ENCODE data around the gene XKR3. TPM values are rescaled to one million over a fixed set of nuclear protein-coding genes. Genes with fewer than 3 reads are reported as not detected.

The XKR3 gene
- total RNA-seq, 1 donor from 2014 or later, result not detected

DNA sequence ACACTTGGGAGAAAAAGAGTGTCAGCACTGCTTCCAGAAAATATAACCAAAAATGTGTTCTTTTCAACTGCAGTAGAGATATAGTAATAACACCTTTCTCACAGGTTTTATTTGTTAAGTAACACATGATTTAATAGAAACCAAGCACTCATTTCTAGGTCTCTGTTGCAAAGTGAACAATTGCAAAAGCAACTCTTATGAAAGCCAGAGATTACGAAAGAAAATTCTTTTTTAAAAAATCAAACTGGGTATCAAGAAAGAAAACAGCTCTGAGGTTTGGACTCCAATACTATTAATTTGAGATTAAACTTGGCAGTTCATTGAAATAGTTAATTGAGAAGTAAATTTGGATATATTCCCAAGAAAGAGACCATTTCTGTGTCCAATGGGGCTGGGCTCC, 9.8 kb upstream of the XKR3 start:
- Mint-ChIP-seq H3K9me3 (ENCODE audit: low read depth) (peaks cover 41% of the 10 kb centered on the region), H3K27me3 (ENCODE audit: low read depth) (no peaks in the 10 kb centered on the region), H3K4me3 (ENCODE audit: unreplicated experiment) (no peak overlapping the region), H3K36me3 (ENCODE audit: low read depth) (no peaks in the 10 kb centered on the region), H3K4me1 (ENCODE audit: low read depth) (no peaks in the 10 kb centered on the region), H3K27ac (ENCODE audit: unreplicated experiment) (no peak overlapping the region)
- no peak for DNase-seq (ENCODE audit: low spot score)
- TF ChIP-seq, protein P1, sequence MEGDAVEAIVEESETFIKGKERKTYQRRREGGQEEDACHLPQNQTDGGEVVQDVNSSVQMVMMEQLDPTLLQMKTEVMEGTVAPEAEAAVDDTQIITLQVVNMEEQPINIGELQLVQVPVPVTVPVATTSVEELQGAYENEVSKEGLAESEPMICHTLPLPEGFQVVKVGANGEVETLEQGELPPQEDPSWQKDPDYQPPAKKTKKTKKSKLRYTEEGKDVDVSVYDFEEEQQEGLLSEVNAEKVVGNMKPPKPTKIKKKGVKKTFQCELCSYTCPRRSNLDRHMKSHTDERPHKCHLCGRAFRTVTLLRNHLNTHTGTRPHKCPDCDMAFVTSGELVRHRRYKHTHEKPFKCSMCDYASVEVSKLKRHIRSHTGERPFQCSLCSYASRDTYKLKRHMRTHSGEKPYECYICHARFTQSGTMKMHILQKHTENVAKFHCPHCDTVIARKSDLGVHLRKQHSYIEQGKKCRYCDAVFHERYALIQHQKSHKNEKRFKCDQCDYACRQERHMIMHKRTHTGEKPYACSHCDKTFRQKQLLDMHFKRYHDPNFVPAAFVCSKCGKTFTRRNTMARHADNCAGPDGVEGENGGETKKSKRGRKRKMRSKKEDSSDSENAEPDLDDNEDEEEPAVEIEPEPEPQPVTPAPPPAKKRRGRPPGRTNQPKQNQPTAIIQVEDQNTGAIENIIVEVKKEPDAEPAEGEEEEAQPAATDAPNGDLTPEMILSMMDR (IDR thresholded peaks at IDR 0.05), result no peak

DNA sequence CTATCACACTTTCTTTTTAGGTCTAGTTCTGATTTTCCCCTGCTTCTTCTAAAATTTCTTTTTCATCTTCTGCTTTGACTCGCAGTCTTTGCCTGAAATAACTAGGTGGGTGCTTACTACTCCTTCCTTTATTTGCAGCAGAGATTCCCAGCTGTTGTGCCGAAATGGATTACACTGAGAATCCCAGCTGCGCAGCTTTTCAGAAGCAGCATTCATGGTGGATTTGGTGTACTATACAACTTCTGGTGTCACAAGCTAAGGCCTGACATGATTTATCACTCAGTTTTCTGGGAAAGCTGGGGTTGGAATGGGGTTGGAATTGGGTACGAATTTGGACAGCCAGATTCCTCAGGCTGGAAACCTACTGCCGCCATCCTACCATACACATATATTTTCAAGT, 6.0 kb upstream of the XKR3 start:
- DNase-seq (ENCODE audit: low spot score), result no peak
- no peaks in the 10 kb centered on the region for H3K36me3 Mint-ChIP-seq (ENCODE audit: low read depth)
- TF ChIP-seq, protein P1 (IDR thresholded peaks at IDR 0.05), result no peak
- H3K9me3 Mint-ChIP-seq (ENCODE audit: low read depth), result peaks cover 45% of the 10 kb centered on the region
- H3K4me3 Mint-ChIP-seq (ENCODE audit: unreplicated experiment), result no peak overlapping the region
- no peaks in the 10 kb centered on the region for H3K27me3 Mint-ChIP-seq (ENCODE audit: low read depth)
- no peaks in the 10 kb centered on the region for H3K4me1 Mint-ChIP-seq (ENCODE audit: low read depth)
- H3K27ac Mint-ChIP-seq (ENCODE audit: unreplicated experiment), result no peak overlapping the region

DNA sequence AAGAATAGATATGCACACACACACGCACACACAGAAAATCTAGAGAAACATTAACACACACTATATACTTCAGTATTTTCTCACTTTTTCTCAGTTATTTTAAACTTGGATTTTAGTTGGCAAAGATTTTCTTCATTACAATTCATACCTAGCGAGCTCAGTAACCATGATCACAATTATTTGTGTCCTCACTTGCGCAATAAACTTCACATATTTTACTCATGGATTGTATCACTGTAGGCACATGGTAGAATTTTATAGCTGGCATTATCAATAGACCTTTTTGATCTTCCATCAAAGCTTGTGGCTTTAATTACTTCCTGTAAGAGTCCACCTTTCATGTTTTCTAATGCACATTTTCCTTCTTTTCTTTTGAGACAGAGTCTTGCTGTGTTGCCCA, 4.8 kb upstream of the XKR3 start:
- H3K9me3 Mint-ChIP-seq (ENCODE audit: low read depth), result peaks cover 42% of the 10 kb centered on the region
- no peak for DNase-seq (ENCODE audit: low spot score)
- TF ChIP-seq, protein P1 (IDR thresholded peaks at IDR 0.05), result no peak
- no peaks in the 10 kb centered on the region for H3K36me3 Mint-ChIP-seq (ENCODE audit: low read depth)
- H3K27me3 Mint-ChIP-seq (ENCODE audit: low read depth), result no peaks in the 10 kb centered on the region
- no peak overlapping the region for H3K27ac Mint-ChIP-seq (ENCODE audit: unreplicated experiment)
- no peak overlapping the region for H3K4me3 Mint-ChIP-seq (ENCODE audit: unreplicated experiment)
- H3K4me1 Mint-ChIP-seq (ENCODE audit: low read depth), result no peaks in the 10 kb centered on the region

DNA sequence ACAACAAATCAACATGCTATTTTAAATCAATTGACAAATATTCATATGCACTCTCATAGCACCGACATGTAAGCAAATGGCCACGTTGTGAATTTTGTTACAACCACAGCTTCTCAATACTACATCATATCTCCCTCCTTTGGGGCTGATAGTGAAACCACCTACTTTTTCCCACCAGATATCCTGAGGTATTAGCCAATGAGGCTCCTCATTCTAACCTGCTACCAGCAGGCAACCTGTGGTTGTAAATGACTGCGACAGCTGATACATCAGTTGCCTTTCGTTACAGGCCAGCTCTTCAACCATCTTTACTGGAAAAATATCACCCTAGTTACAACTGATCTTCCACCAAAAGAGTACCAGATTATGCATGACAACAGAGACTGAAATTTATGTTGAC, 3.7 kb upstream of the XKR3 start:
- H3K4me1 Mint-ChIP-seq (ENCODE audit: low read depth), result no peaks in the 10 kb centered on the region
- H3K36me3 Mint-ChIP-seq (ENCODE audit: low read depth), result no peaks in the 10 kb centered on the region
- TF ChIP-seq, protein P1 (IDR thresholded peaks at IDR 0.05), result no peak
- no peaks in the 10 kb centered on the region for H3K27me3 Mint-ChIP-seq (ENCODE audit: low read depth)
- H3K9me3 Mint-ChIP-seq (ENCODE audit: low read depth), result peaks cover 46% of the 10 kb centered on the region
- no peak for DNase-seq (ENCODE audit: low spot score)
- no peak overlapping the region for H3K27ac Mint-ChIP-seq (ENCODE audit: unreplicated experiment)
- H3K4me3 Mint-ChIP-seq (ENCODE audit: unreplicated experiment), result no peak overlapping the region

DNA sequence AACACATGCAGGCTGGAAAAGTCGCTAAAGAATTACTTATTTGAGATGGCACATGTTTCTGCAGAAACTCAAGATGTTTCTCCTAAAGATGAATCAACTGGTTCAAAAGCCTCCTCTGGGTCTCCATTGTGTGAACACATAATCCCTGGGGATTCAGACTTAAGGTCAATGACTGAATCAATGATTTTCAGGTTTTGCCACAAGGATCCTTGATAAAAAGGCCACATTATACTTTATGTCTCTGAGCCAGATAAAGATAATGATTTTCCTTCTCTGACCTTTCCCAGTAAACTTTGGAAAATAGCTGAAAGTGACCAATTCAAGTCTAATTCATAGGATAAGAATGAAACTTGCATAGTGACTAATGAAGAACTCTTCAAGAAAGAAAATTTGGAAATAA, 2.3 kb upstream of the XKR3 start:
- Mint-ChIP-seq H3K9me3 (ENCODE audit: low read depth) (peaks cover 52% of the 10 kb centered on the region), H3K27me3 (ENCODE audit: low read depth) (no peaks in the 10 kb centered on the region), H3K36me3 (ENCODE audit: low read depth) (no peaks in the 10 kb centered on the region), H3K4me1 (ENCODE audit: low read depth) (no peaks in the 10 kb centered on the region), H3K27ac (ENCODE audit: unreplicated experiment) (no peak overlapping the region), H3K4me3 (ENCODE audit: unreplicated experiment) (no peak overlapping the region)
- no peak for DNase-seq (ENCODE audit: low spot score)
- TF ChIP-seq, protein P1 (IDR thresholded peaks at IDR 0.05), result no peak
